HUDEP-2 (cell line): Measurements from ENCODE around the gene ZNF624.

Experiments used
- DNase-seq, 76 experiments: peaks; one replicate each; lab custom pipeline; 2025; ENCODE audit not compliant: unreplicated experiment in 76 of 76; lab: John Stamatoyannopoulos, UW

ZNF624 gene

GRCh38 chr17:16599537-16599936, 54.1 kb downstream of the ZNF624 start:
- peak in 5 of 76 experiments; percentile 0 to 8 (median 2) for DNase-seq

GRCh38 chr17:16593356-16594102, 60.1 kb downstream of the ZNF624 start:
- DNase-seq = no peak

DNA sequence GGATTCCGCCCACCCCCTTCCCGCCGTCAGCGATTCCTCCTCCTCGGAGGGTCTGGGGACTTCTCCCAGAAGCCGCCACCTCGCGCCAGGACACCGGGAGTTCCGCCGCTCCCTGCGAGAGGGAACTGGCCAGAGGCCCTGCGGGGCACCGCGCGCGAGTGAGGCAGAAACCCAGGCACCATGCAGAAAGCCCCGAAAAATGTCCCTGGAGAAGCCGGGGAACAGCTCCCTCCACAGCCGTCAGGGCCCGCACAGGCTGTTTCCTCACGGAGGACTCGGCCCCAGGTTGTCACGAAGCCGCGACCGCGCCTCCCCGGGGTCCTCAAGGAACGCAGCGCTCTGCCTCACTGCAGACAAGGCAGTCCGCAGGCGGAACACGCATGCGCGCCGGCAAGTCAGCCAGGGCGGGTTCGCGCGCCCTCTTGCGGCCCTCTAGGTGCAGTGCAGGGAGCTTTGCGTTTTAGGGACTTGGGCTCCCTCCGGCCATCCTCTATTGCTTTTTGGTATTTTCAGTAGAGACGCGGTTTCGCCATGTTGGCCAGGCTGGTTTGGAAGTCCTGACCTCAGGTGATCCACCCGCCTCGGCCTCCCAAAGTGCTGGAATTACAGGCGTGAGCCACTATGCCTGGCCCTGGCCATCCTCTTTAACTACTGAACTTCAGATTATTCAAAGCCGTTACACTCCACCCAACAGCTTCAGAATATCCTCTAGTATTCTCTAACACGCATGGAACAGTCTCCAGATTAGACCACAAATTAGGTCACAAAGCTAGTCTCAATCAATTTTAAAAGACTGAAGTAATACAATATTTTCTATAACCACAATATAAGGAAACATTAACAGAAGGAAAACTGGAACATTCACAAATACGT, 64.3 kb downstream of the ZNF624 start:
- peak in 73 of 76 experiments; percentile 17 to 88 (median 72) for DNase-seq

DNA sequence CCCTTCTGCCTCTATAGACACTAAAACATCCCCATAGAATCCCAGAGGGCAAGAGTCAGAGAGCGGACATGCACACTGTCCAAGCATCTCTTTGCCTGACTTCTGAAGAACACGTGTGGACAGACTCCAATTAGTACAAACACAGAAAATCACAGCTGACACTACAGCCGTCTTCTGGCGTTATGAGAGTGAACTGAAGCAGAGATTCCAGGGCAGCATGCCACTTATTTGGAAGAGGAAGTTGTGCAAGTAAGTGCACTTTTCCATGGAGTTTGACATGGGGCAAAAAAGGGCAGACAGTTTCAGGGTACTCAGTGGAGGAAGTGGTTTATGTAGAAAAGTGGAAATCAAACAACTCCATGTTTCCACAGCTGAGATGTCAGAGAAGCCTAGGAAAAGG, 67.9 kb downstream of the ZNF624 start:
- no peak for DNase-seq

DNA sequence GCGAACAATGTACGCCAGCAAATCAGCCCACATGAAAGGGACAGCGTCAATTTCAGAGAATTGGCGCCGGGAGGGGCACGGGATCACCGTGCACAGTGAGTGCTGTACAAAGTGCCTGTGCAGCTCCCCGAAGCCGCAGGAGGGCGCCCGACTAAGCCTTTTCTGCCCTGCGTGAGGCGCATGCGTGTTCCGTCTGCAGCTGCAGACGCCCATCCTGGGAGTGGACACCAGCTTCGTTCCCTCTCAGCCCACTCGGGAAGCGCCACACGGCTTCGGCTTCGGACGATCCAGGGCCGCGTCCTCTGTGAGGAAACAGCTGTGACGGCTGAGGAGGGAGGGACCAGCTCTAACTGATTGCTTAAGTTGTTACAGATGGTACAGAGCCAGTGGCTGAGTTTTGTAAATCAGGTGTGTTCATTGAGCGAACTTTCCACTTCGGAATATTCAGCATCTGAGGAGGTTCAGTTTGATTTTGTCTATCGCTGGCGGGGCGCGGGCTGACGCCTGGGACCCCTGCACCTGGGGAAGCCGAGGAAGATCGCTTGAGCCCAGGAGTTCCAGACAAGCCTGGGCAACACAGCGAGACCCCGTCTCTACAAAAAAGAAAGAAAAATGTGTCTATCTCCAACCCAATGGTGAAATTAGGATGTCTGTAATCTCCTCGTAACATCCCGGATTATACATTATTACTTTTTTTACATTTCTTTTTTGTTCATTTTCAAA, 69.2 kb downstream of the ZNF624 start:
- peak in 62 of 76 experiments; percentile 3 to 74 (median 54) for DNase-seq

DNA sequence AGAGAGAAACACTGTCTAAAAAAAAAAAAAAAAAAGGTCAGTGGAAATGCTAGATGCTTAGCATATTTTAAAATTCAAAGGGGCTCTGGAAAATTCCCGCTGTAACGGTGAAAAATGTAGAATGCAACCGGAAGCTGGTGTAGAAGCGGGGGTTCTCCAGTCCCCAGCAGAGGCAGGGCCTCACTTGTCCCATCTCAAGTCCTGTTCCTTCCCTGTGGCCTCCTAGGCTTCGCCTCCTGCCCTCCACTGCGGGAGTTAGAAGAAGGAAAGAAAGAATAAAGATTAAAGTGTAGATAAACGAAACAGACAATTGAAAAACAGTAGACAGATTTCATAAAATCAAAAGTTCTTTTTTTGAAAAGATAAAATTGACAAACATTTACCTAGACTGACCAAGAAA, 69.9 kb downstream of the ZNF624 start:
- no peak for DNase-seq

GRCh38 chr17:16573466-16573865, 80.2 kb downstream of the ZNF624 start:
- DNase-seq = no peak
